ENCODE measurements around the gene ADAMTS1.

Gene ADAMTS1

DNA sequence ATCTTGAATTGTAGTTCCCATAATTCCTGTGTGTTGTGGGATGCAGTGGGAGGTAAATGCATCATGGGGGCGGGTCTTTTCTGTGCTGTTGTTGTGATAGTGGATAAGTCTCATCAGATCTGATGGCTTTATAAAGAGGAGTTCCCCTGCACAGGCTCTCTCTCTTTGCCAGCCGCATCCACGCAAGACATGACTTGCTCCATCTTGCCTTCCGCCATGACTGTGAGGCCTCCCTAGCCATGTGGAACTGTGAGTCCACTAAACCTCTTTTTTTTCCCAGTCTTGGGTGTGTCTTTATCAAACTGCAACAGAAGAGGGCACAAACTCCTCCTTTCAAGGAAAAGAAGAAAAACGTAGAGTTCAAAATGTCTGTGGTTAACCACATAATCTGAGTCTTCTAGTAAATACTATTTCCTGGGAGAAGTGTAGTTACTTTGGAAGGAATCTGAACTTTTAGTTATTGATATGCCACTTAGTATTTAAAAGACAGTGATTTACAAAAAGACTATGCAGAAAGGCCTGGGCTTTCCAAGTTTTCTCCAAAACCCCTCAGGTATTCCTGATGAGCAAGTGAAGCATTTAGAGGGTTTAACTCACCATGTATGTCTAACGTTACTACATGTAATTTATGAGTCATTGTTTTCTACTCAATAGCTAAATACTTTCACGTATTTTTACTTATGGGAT, 10.0 kb downstream of the ADAMTS1 start:
- H3K27ac ChIP-seq = no peak overlapping the region
- ChIA-PET CTCF (interaction anchor here (0.6 to 0.9 kb wide), 3 partner anchors 9 to 928 kb away, joined by 3 to 5 read pairs (median 3); no protein-coding TSS in a partner anchor), POLR2A (ENCODE audit: low non-redundant PET) (no interaction called here)
- peak; percentile 51 for DNase-seq (ENCODE audit: low spot score)
- TF ChIP-seq, protein P1, sequence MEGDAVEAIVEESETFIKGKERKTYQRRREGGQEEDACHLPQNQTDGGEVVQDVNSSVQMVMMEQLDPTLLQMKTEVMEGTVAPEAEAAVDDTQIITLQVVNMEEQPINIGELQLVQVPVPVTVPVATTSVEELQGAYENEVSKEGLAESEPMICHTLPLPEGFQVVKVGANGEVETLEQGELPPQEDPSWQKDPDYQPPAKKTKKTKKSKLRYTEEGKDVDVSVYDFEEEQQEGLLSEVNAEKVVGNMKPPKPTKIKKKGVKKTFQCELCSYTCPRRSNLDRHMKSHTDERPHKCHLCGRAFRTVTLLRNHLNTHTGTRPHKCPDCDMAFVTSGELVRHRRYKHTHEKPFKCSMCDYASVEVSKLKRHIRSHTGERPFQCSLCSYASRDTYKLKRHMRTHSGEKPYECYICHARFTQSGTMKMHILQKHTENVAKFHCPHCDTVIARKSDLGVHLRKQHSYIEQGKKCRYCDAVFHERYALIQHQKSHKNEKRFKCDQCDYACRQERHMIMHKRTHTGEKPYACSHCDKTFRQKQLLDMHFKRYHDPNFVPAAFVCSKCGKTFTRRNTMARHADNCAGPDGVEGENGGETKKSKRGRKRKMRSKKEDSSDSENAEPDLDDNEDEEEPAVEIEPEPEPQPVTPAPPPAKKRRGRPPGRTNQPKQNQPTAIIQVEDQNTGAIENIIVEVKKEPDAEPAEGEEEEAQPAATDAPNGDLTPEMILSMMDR (conservative IDR thresholded peaks at IDR 0.05; ENCODE audit: low read depth) = no peak

DNA sequence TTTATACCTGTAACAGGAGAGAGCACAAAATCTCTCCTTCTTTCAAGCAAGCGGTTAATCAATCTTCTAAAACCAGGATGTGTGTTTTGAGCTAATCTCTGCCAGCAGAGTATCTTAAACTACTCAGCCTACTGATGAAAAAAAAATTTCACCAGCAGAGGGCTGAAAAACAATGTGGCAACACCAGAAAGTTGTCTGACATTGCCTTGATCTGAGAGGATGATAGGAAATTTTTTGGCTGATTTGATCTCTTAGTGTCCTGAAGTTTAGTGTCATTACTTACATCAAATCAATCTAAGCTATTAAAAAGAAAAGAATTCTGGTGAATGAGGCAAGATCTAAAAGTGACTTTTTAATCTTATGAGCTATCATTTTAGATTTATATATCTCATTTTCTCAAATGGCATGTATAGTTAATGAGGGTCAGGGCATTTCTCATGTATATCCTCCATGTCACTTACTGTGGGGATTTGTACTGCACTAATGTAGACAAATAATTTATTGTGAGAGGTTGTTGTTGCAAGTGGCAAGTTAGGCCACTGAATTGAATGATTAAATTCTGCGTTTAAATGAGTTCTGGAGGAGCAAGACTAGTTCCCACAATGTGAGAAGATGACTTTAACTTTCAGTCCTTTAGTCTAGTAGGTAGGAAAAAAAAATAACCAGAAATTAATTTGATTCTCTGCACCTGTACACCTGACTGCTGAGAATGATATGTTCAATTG, 10.9 kb downstream of the ADAMTS1 start:
- TF ChIP-seq, protein P1 (conservative IDR thresholded peaks at IDR 0.05; ENCODE audit: low read depth) = no peak
- DNase-seq (ENCODE audit: low spot score) = no peak
- H3K27ac ChIP-seq = no peak overlapping the region
- ChIA-PET CTCF (interaction anchor here (0.6 to 1.4 kb wide), 2 partner anchors 12 to 104 kb away, joined by 3 to 5 read pairs; no protein-coding TSS in a partner anchor), POLR2A (ENCODE audit: low non-redundant PET) (no interaction called here)

DNA sequence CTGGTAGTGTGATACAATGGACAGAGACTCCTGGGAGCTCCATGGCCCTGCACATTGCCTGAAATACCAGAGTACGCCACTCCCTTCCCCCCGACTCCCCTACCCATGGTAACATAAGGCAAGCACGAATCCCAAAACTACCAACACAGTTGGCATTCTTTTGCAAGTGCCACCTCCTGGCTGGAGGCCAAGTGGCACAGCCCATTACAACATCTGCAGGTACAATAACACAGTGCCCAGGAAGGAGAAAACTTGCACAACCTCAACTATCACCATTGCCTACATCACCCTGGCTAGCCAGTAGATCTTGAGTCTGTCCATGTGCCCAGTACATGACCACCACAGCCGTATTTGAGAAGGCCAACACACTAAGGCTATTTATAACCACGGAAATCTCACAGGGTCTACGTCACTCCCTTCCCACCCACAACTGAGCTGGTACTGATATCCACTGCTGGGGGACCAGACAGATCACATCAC, 11.7 kb downstream of the ADAMTS1 start:
- ChIA-PET CTCF (interaction anchor here (0.6 to 1.4 kb wide), 2 partner anchors 13 to 103 kb away, joined by 3 to 5 read pairs; no protein-coding TSS in a partner anchor), POLR2A (ENCODE audit: low non-redundant PET) (no interaction called here)
- TF ChIP-seq, protein P1 (conservative IDR thresholded peaks at IDR 0.05; ENCODE audit: low read depth) = no peak
- DNase-seq (ENCODE audit: low spot score) = no peak
- H3K27ac ChIP-seq = no peak overlapping the region

DNA sequence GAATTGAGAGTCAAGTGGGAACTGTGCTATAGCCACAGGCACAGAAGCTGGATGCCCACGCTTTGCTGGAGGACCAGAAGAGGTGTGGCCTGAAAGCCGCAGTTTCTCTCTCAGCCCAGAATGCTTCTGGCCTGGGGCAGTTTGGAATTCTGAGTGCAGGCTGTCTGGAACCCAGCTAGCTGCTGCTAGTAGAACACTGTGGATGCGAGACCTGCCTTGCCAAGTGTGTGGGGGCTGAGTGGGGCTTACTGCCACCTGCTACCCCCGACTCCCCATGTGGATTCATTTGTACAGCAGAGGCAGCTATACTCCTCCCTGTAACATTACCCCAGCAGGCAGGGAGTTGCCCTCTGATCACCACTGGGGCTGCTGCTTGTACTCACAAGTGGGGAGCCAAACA, 12.2 kb downstream of the ADAMTS1 start:
- TF ChIP-seq, protein P1 (conservative IDR thresholded peaks at IDR 0.05; ENCODE audit: low read depth) = no peak
- ChIA-PET CTCF (interaction anchor here (1.4 kb wide), 1 partner anchor 14 kb away, joined by 3 read pairs; no protein-coding TSS in a partner anchor), POLR2A (ENCODE audit: low non-redundant PET) (no interaction called here)
- no peak overlapping the region for H3K27ac ChIP-seq
- DNase-seq (ENCODE audit: low spot score) = no peak

DNA sequence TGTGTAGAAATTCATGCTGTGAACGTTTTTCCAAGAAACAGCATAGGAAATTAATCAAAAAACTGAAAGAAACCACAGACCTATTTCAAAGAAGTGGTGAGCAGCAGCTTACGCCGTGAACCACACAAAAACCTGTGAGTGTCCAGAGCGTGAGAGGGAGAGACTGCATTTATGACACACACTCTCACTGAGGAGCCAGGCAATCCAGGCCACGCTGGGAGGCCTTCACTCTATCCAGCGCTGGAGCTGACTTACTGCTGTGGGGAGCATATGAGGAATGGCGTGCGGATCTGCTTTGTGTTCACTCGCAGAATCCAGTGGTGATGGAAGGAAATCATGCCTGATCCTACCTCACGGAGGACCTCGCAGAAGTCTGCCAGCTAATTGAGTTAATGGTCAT, 12.7 kb downstream of the ADAMTS1 start:
- ChIA-PET CTCF (interaction anchor here (1.4 kb wide), 1 partner anchor 14 kb away, joined by 3 read pairs; no protein-coding TSS in a partner anchor), POLR2A (ENCODE audit: low non-redundant PET) (no interaction called here)
- no peak overlapping the region for H3K27ac ChIP-seq
- TF ChIP-seq, protein P1 (conservative IDR thresholded peaks at IDR 0.05; ENCODE audit: low read depth) = no peak
- DNase-seq (ENCODE audit: low spot score) = no peak

DNA sequence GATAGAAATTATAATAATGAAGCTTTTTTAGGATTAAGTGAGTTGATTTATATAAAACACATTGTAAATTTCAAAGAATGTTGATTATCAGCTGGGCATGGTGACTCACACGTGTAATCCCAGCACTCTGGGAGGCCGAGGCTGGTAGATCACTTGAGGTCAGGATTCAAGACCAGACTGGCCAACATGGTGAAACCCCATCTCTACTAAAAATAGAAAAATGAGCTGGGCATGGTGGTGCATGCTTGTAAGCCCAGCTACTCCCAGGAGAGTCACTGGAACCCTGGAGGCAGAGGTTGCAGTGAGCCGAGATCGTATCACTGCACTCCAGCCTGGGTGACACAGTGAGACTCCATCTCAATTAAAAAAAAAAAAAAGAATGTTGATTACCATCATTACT, 18.4 kb downstream of the ADAMTS1 start:
- TF ChIP-seq, protein P1 (conservative IDR thresholded peaks at IDR 0.05; ENCODE audit: low read depth) = no peak
- ChIA-PET POLR2A (ENCODE audit: low non-redundant PET) (no interaction called here), CTCF (interaction anchor here (1.2 kb wide), 1 partner anchor 19 kb away, joined by 4 read pairs; no protein-coding TSS in a partner anchor)
- no peak for DNase-seq (ENCODE audit: low spot score)
- H3K27ac ChIP-seq = no peak overlapping the region
